Smooth muscle cell (in vitro differentiated cells): ENCODE data around the gene TGOLN2. TPM values are rescaled to one million over a fixed set of nuclear protein-coding genes. Genes with fewer than 3 reads are reported as not detected.

ENCODE experiments used
- DNase-seq: peaks from one replicate; lab custom pipeline; 2025; ENCODE audit not compliant: unreplicated experiment; lab: John Stamatoyannopoulos, UW
- H2AFZ ChIP-seq: fragments of 200-600 bp; sonication (generic); 2 replicates; pipeline ENCODE4 v1.6.0; 2016; ENCODE audit warnings: antibody characterized with exemption, low read depth, mild to moderate bottlenecking
- H3F3A ChIP-seq: fragments of 200-600 bp; sonication (generic); 2 replicates; pipeline ENCODE4 v1.6.0; 2017; ENCODE audit warnings: antibody characterized with exemption, low read depth
- H3K27ac ChIP-seq: fragments of 200-600 bp; sonication (generic); 2 replicates; pipeline ENCODE4 v1.5.1; 2016; ENCODE audit warnings: low read depth, mild to moderate bottlenecking
- H3K27me3 ChIP-seq: fragments of 200-600 bp; sonication (generic); 2 replicates; pipeline ENCODE4 v1.6.1; 2016; ENCODE audit warnings: low read depth, mild to moderate bottlenecking
- H3K36me3 ChIP-seq: fragments of 200-600 bp; sonication (generic); 2 replicates; pipeline ENCODE4 v1.5.1; 2016; ENCODE audit warnings: low read depth
- H3K4me1 ChIP-seq: fragments of 200-600 bp; sonication (generic); 2 replicates; pipeline ENCODE4 v1.5.1; 2016; ENCODE audit warnings: low read depth
- H3K4me2 ChIP-seq: fragments of 200-600 bp; sonication (generic); 2 replicates; pipeline ENCODE4 v1.6.0; 2016; ENCODE audit warnings: mild to moderate bottlenecking
- H3K4me3 ChIP-seq: fragments of 200-600 bp; sonication (generic); 2 replicates; pipeline ENCODE4 v1.5.1; 2016; ENCODE audit warnings: mild to moderate bottlenecking
- H3K79me2 ChIP-seq: fragments of 200-600 bp; sonication (generic); 2 replicates; pipeline ENCODE4 v1.6.0; 2016; ENCODE audit warnings: low read depth, mild to moderate bottlenecking
- H3K9ac ChIP-seq: fragments of 200-600 bp; sonication (generic); 2 replicates; pipeline ENCODE4 v1.6.0; 2016; ENCODE audit warnings: low read depth
- H3K9me3 ChIP-seq: fragments of 200-600 bp; sonication (generic); replicated peaks from 2 replicates; pipeline ENCODE4 v1.5.1; 2016; ENCODE audit warnings: low read depth
- H4K20me1 ChIP-seq: fragments of 200-600 bp; sonication (generic); 2 replicates; pipeline ENCODE4 v1.6.0; 2016; ENCODE audit warnings: low read depth
- WGBS: methylation state at CpG from one replicate; pipeline ENCODE4 v1.1.7; 2016; ENCODE audit warnings: low lambda C conversion rate; 5-methylcytosine and 5-hydroxymethylcytosine counted together
- polyA plus RNA-seq: library from polyadenylated mRNA; unstranded; fragments of >200 nt; fragmentation: Nextera tagmentation; extraction: Ambion mirVana; gene quantifications from 2 replicates; pipeline ENCODE4 v1.2.1, GENCODE V29; 2016
- total RNA-seq: library from RNA; depleted of rRNA; stranded (reverse); fragments of >200 nt; gene quantifications from 2 replicates; pipeline ENCODE4 v1.2.3, GENCODE V29; 2014
- TF ChIP-seq, protein P1 (sequence below): fragments of 200-600 bp; sonication (generic); IDR thresholded peaks from 2 replicates; pipeline ENCODE4 v1.5.1; 2017; ENCODE audit warnings: borderline replicate concordance, mild to moderate bottlenecking, antibody characterized with exemption; ENCODE audit not compliant: insufficient read depth, poor library complexity, severe bottlenecking

Gene TGOLN2
- total and polyA plus RNA-seq, 2 experiments from 2014 or later = 34.4 to 52.0 TPM

DNA sequence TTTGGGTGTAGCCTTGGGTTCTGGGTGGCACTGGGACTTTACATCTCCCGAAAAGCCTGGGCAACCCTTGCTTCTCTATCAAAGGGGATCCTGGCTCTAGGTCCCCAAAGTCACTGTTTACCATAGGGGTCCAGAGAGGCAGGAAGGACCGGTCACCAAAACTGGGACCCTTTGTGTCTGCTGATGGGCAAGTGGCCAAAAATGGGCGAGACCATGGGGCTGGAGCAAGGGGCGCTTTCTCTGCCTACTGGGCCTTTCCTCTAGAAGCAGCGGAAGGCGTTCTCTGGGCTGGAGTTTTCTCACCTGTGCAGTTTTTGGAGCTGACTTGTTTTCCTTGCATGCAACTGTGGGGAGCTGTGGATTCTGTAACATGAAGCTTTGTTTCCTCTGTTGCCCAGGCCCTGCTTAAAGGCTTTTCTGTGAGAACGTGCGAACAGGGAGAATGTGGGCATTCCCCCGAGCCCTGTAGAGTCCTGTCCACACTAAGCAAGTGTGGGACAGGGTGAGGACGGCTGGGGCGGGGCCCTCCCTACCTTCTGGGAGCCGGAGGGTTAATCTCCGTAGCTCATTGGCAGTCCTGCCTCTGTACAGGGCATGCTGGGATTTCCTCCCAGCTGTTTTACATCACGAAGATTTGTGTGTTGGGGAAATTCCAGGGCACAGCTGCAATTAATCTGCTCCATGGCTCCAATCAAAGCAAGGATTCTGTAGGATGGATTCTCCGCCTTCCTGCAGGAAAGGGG is 50.2 kb downstream of the TGOLN2 start:
- H3K9ac ChIP-seq = peak overlapping the region; percentile 16

DNA sequence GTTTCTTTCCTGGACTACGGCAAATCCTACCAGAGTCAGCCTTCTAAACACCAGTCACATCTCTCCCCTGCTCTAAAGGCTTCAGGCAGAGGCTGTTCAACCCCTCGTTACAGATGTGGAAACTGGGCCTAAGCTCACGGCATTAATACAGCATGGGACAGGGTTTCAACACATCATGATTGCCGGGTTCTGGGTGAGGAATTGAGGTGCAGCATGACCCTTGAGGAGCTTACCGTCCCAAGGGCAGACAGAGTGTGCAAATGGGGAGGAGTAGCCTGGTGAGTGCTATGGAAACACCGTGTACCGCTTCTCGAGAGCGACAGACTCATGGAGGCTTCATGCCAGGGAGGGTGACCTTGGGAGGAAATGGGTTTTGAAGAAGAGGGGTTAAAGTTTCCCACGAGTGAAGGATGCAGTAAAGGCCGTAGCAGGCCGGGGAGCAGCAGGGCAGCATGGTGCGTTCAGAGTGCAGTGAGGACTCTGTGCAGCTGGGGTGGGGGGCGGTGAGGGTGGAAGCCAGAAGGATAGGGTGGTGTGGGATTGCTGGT is 51.1 kb downstream of the TGOLN2 start:
- H3K4me3 ChIP-seq = no peak overlapping the region
- H3K27me3 ChIP-seq = no peaks in the 10 kb centered on the region
- TF ChIP-seq, protein P1, sequence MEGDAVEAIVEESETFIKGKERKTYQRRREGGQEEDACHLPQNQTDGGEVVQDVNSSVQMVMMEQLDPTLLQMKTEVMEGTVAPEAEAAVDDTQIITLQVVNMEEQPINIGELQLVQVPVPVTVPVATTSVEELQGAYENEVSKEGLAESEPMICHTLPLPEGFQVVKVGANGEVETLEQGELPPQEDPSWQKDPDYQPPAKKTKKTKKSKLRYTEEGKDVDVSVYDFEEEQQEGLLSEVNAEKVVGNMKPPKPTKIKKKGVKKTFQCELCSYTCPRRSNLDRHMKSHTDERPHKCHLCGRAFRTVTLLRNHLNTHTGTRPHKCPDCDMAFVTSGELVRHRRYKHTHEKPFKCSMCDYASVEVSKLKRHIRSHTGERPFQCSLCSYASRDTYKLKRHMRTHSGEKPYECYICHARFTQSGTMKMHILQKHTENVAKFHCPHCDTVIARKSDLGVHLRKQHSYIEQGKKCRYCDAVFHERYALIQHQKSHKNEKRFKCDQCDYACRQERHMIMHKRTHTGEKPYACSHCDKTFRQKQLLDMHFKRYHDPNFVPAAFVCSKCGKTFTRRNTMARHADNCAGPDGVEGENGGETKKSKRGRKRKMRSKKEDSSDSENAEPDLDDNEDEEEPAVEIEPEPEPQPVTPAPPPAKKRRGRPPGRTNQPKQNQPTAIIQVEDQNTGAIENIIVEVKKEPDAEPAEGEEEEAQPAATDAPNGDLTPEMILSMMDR = no peak
- H3K79me2 ChIP-seq = peaks cover 17% of the 10 kb centered on the region
- H3K4me2 ChIP-seq = no peak overlapping the region
- H3K4me1 ChIP-seq = peaks cover 15% of the 10 kb centered on the region
- no peaks in the 10 kb centered on the region for H3K36me3 ChIP-seq
- H4K20me1 ChIP-seq = peaks cover 37% of the 10 kb centered on the region
- H3F3A ChIP-seq = peaks cover 26% of the 10 kb centered on the region
- no peak overlapping the region for H3K9ac ChIP-seq
- H3K9me3 ChIP-seq = no peaks in the 10 kb centered on the region
- no peak overlapping the region for H3K27ac ChIP-seq
- H2AFZ ChIP-seq = no peak overlapping the region
- no peak for DNase-seq
- WGBS = 83% methylated on average over 14 of the region's 14 CpGs

More for the DNA sequence above, 50.2 kb downstream of the TGOLN2 start:
- Histone ChIP-seq H3K36me3 (no peaks in the 10 kb centered on the region), H3K4me3 (no peak overlapping the region), H3K4me1 (peaks cover 15% of the 10 kb centered on the region), H3K9me3 (no peaks in the 10 kb centered on the region), H4K20me1 (peaks cover 43% of the 10 kb centered on the region), H3F3A (peaks cover 26% of the 10 kb centered on the region), H3K79me2 (peaks cover 17% of the 10 kb centered on the region), H3K27me3 (no peaks in the 10 kb centered on the region), H2AFZ (no peak overlapping the region), H3K4me2 (peak overlapping the region; percentile 79), H3K27ac (peak overlapping the region; percentile 62)
- DNase-seq = peak; percentile 15
- 43% methylated on average over 15 of the region's 15 CpGs for WGBS
- TF ChIP-seq, protein P1 = no peak

DNA sequence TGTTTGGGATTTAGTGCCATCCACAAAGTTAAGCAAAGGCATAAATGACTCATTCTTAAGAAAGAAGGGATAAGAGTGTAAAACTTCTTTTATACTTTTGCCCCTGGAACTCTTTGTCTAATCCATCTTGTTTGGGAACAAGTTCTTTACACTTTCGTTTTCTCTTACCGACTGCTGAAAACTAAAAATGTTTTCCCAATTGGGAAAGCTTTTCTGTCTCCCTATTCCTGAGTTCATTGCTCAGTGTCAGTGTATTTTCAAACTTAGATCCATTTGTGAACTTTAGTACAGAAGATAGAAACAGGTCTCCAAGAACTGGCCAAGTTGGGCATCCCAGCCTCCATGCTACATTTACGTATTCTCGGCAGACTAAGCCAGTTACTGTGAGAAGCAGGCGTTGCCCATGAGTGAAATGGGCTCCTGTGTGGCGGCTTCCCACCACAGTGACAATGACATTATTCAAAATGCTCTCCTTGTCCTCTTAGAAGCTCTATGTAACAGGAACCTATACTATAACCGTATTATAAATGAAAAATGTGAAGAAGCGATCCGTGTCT is 51.7 kb downstream of the TGOLN2 start:
- H3K4me3 ChIP-seq = no peak overlapping the region
- TF ChIP-seq, protein P1 = no peak
- H3K4me2 ChIP-seq = no peak overlapping the region
- H3K4me1 ChIP-seq = peaks cover 15% of the 10 kb centered on the region
- no peaks in the 10 kb centered on the region for H3K36me3 ChIP-seq
- 97% methylated on average over 9 of the region's 9 CpGs for WGBS
- no peaks in the 10 kb centered on the region for H3K9me3 ChIP-seq
- no peaks in the 10 kb centered on the region for H3K27me3 ChIP-seq
- H2AFZ ChIP-seq = no peak overlapping the region
- H3F3A ChIP-seq = peaks cover 26% of the 10 kb centered on the region
- no peak overlapping the region for H3K9ac ChIP-seq
- H3K27ac ChIP-seq = no peak overlapping the region
- no peak for DNase-seq
- peaks cover 37% of the 10 kb centered on the region for H4K20me1 ChIP-seq
- peaks cover 17% of the 10 kb centered on the region for H3K79me2 ChIP-seq
